Measurements from ENCODE around the gene ETF1.

Gene ETF1

GRCh38 chr5:138460032-138460693 lies 82.9 kb downstream of the ETF1 start:
- no peak for DNase-seq

- DNase-seq: peak; percentile 84 to 91
Measured at GRCh38 chr5:138459311-138459933, 83.6 kb downstream of the ETF1 start.

GRCh38 chr5:138458856-138459255 lies 84.2 kb downstream of the ETF1 start:
- no peak for DNase-seq

- DNase-seq: no peak
Measured at GRCh38 chr5:138458384-138458783, 84.7 kb downstream of the ETF1 start.

GRCh38 chr5:138457531-138458275 lies 85.3 kb downstream of the ETF1 start:
- no peak for DNase-seq
